ENCODE results near the gene CD300E. TPM values are rescaled to one million over a fixed set of nuclear protein-coding genes. Genes with fewer than 3 reads are reported as not detected.

CD300E gene
- total and polyA plus RNA-seq, 2 of the 13 experiments (the other 11 are each of a cell fraction or from before 2014, with no cell fraction given) = not detected

DNA sequence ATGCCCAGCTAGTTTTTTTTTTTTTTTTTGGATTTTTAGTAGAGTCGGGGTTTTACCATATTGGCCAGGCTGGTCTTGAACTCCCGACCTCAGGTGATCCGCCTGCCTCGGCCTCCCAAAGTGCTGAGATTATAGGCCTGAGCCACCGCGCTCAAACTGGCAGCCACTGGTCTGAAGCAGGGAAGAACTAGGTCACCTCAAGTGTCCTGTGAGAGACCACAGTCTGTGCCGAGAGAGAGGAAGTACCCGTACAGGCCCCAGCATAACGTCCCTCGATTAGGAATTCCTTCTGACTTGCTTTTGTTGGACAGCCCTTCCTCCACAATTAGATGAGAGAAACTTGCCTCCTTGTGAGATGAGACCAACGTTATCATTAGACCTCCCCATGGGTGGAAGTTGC lies 13.7 kb upstream of the CD300E start:
- POLR2A ChIA-PET = no interaction called here
- TF ChIP-seq, protein P1, sequence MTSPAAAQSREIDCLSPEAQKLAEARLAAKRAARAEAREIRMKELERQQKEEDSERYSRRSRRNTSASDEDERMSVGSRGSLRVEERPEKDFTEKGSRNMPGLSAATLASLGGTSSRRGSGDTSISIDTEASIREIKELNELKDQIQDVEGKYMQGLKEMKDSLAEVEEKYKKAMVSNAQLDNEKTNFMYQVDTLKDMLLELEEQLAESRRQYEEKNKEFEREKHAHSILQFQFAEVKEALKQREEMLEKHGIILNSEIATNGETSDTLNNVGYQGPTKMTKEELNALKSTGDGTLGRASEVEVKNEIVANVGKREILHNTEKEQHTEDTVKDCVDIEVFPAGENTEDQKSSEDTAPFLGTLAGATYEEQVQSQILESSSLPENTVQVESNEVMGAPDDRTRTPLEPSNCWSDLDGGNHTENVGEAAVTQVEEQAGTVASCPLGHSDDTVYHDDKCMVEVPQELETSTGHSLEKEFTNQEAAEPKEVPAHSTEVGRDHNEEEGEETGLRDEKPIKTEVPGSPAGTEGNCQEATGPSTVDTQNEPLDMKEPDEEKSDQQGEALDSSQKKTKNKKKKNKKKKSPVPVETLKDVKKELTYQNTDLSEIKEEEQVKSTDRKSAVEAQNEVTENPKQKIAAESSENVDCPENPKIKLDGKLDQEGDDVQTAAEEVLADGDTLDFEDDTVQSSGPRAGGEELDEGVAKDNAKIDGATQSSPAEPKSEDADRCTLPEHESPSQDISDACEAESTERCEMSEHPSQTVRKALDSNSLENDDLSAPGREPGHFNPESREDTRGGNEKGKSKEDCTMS (CRISPR knock-in tag; conservative IDR thresholded peaks at IDR 0.05) = no peak
- TF ChIP-seq HOXD1 (CRISPR knock-in tag; IDR thresholded peaks at IDR 0.05) (no peak), ZNF296 (CRISPR knock-in tag; conservative IDR thresholded peaks at IDR 0.05) (no peak), SNAPC5 (CRISPR knock-in tag; IDR thresholded peaks at IDR 0.05; ENCODE audit: borderline replicate concordance) (no peak), TRIM22 (IDR thresholded peaks at IDR 0.05) (no peak), ZMAT5 (CRISPR knock-in tag; IDR thresholded peaks at IDR 0.05; ENCODE audit: borderline replicate concordance, low read depth) (no peak), STAG1 (CRISPR knock-in tag; IDR thresholded peaks at IDR 0.05) (no peak), ZNF576 (CRISPR knock-in tag; IDR thresholded peaks at IDR 0.05) (no peak), EP300 (IDR thresholded peaks at IDR 0.05; ENCODE audit: low read depth in 2 of 2, low read length in 2 of 2) (no peak), EP300 (CRISPR knock-in tag; IDR thresholded peaks at IDR 0.05; ENCODE audit: borderline replicate concordance) (no peak), ZNF780A (CRISPR knock-in tag; IDR thresholded peaks at IDR 0.05) (no peak), CSRNP2 (CRISPR knock-in tag; conservative IDR thresholded peaks at IDR 0.05; ENCODE audit: low read depth) (no peak), ZNF773 (CRISPR knock-in tag; IDR thresholded peaks at IDR 0.05; ENCODE audit: borderline replicate concordance) (no peak), ZNF816 (CRISPR knock-in tag; IDR thresholded peaks at IDR 0.05; ENCODE audit: borderline replicate concordance) (no peak)
- TF ChIP-seq, protein P2, sequence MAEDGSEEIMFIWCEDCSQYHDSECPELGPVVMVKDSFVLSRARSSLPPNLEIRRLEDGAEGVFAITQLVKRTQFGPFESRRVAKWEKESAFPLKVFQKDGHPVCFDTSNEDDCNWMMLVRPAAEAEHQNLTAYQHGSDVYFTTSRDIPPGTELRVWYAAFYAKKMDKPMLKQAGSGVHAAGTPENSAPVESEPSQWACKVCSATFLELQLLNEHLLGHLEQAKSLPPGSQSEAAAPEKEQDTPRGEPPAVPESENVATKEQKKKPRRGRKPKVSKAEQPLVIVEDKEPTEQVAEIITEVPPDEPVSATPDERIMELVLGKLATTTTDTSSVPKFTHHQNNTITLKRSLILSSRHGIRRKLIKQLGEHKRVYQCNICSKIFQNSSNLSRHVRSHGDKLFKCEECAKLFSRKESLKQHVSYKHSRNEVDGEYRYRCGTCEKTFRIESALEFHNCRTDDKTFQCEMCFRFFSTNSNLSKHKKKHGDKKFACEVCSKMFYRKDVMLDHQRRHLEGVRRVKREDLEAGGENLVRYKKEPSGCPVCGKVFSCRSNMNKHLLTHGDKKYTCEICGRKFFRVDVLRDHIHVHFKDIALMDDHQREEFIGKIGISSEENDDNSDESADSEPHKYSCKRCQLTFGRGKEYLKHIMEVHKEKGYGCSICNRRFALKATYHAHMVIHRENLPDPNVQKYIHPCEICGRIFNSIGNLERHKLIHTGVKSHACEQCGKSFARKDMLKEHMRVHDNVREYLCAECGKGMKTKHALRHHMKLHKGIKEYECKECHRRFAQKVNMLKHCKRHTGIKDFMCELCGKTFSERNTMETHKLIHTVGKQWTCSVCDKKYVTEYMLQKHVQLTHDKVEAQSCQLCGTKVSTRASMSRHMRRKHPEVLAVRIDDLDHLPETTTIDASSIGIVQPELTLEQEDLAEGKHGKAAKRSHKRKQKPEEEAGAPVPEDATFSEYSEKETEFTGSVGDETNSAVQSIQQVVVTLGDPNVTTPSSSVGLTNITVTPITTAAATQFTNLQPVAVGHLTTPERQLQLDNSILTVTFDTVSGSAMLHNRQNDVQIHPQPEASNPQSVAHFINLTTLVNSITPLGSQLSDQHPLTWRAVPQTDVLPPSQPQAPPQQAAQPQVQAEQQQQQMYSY (CRISPR knock-in tag; IDR thresholded peaks at IDR 0.05) = no peak

More for the DNA sequence above, 13.7 kb upstream of the CD300E start:
- intact Hi-C loops (cut with micrococcal nuclease; ENCODE audit: unreplicated experiment) = no loop called here
- Histone ChIP-seq H3K27ac (ENCODE audit: extremely low read length, insufficient read depth, low read length) (no peak overlapping the region), H3K79me2 (ENCODE audit: insufficient read depth, low read length) (no peaks in the 10 kb centered on the region), H3K27me3 (ENCODE audit: control insufficient read depth in 1 of 2, insufficient read depth in 2 of 2, low read length in 2 of 2) (peaks cover 14 to 77% of the 10 kb centered on the region in 2 experiments; a peak in 3 of 5 replicates), H3K4me3 (replicated peaks in 1 of 3; ENCODE audit: insufficient read depth in 1 of 3, low read depth in 2 of 3, low read length in 3 of 3) (no peak overlapping the region), H2AFZ (ENCODE audit: low read length) (no peak overlapping the region), H4K20me1 (ENCODE audit: insufficient read depth, low read length) (no peaks in the 10 kb centered on the region), H3K4me1 (ENCODE audit: insufficient read depth, low read length) (no peaks in the 10 kb centered on the region), H3K9me3 (ENCODE audit: low read length) (no peaks in the 10 kb centered on the region), H3K4me2 (ENCODE audit: low read depth, low read length) (no peak overlapping the region), H3K36me3 (replicated peaks in 1 of 2; ENCODE audit: control insufficient read depth in 1 of 2, insufficient read depth in 2 of 2, low read length in 2 of 2) (no peaks in the 10 kb centered on the region), H3K9ac (ENCODE audit: insufficient read depth, low read depth, low read length) (no peak overlapping the region)
- no peak for FAIRE-seq
- no peak for ATAC-seq
- no TSS peak for BruUV-seq (replicated peaks)
- WGBS (ENCODE audit: low lambda C conversion rate) = 48% methylated on average over 11 of the region's 11 CpGs
- no peak for DNase-seq (ENCODE audit: low spot score)
- in situ Hi-C loops (cut with HindIII; ENCODE audit: extremely low pct_ligation_motif_present, low pct_unique_long_range_greater_than_20kb) = no loop called here
- CTCF ChIA-PET (ENCODE audit: low intra/inter-chr PET ratio, low total read pairs) = no interaction called here

Data from HepG2 (cell line).